ENCODE results near the gene THOC6. TPM values are rescaled to one million over a fixed set of nuclear protein-coding genes. Genes with fewer than 3 reads are reported as not detected.

The THOC6 gene
- total and polyA plus RNA-seq, 9 of the 15 experiments (the other 6 are each of a cell fraction or from before 2014, with no cell fraction given) = 2.5 to 65.4 (median 42.3) TPM

- TF ChIP-seq ZNF407 (IDR thresholded peaks at IDR 0.05; ENCODE audit: low read depth) (no peak), IRF2 (CRISPR knock-in tag; IDR thresholded peaks at IDR 0.05) (no peak), ZNF124 (CRISPR knock-in tag; IDR thresholded peaks at IDR 0.05) (no peak), SMARCC2 (IDR thresholded peaks at IDR 0.05; ENCODE audit: low read depth) (no peak), THRAP3 (IDR thresholded peaks at IDR 0.05; ENCODE audit: borderline replicate concordance) (peak; percentile 21; the same call in 1 of the 2 replicates), TOE1 (IDR thresholded peaks at IDR 0.05; ENCODE audit: borderline replicate concordance) (no peak), TOE1 (CRISPR knock-in tag; IDR thresholded peaks at IDR 0.05; ENCODE audit: borderline replicate concordance, low read depth) (no peak), RBM25 (IDR thresholded peaks at IDR 0.05; ENCODE audit: low read depth, low read length, severe bottlenecking) (no peak), ZNF316 (IDR thresholded peaks at IDR 0.05) (peak; percentile 6; the same call in 1 of the 2 replicates), ZNF239 (CRISPR knock-in tag; IDR thresholded peaks at IDR 0.05) (no peak), ESRRB (CRISPR knock-in tag; IDR thresholded peaks at IDR 0.05; ENCODE audit: borderline replicate concordance) (no peak), NR3C1 (CRISPR knock-in tag; IDR thresholded peaks at IDR 0.05) (no peak), E2F4 (CRISPR knock-in tag; IDR thresholded peaks at IDR 0.05; ENCODE audit: low read depth) (no peak), PKNOX1 (IDR thresholded peaks at IDR 0.05) (0 out of 2 replicates have a peak, but pooled peaks have one; percentile 11), PTRF (tag; IDR thresholded peaks at IDR 0.05) (no peak), HCFC1 (IDR thresholded peaks at IDR 0.05; ENCODE audit: low read depth, low read length) (peak; percentile 41; the same call in 1 of the 2 replicates), RBM17 (IDR thresholded peaks at IDR 0.05; ENCODE audit: borderline replicate concordance, low read depth, low read length) (no peak), FOSL1 (tag; conservative IDR thresholded peaks at IDR 0.05) (peak; percentile 49; the same call in 1 of the 2 replicates), NFIX (CRISPR knock-in tag; IDR thresholded peaks at IDR 0.05; ENCODE audit: low read depth) (no peak), ZBED1 (IDR thresholded peaks at IDR 0.05) (0 out of 2 replicates have a peak, but pooled peaks have one; percentile 32), ZNF3 (CRISPR knock-in tag; IDR thresholded peaks at IDR 0.05) (no peak)
Observed at GRCh38 chr16:2983706-2984136, 40.1 kb upstream of the THOC6 start (continued).

All from K562 (cell line).